ENCODE measurements around the gene UCN.
A peak's percentile ranks its signal among the peaks of the same experiment; 100 is the strongest.
"Not testable (repeated sequence)": the region's sequence is repeated elsewhere in the genome, so short reads cannot be mapped to it uniquely, and the experiment has no call there.

Gene UCN

DNA sequence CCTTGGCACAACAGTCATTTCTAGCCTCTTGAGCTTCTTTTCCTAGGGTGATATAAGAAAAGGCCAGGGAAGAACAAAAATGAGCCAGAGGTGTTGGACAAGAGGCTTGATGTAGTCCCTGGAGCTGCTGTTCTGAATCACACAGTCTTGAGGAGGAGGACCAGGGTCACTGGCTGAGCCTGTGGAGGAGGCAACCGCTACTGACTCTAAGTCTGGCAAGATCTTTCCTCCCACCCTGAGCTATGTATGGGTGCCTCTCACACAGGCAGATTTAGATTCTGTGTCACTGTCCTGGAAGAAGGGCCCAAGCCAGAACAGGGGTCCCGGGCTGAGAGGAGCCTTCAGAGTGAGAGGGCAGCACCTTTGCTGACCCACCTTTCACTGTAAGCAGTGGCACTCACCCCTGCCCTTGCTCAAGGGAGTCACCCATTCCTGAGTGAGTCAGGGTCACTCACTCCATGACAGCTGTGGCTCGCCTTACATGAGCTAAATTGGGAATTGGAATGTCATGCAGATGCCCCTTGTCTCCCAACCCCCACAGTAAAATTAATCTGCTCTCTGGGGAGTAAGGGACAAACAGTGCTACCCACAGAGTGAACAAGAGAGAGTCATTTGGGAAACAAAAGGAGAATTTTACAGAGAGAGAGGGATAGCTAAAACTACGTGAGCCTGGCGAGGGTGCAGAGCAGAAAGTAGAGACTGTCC, 26.2 kb downstream of the UCN start, which contains the start of gene TRIM54:
Gene TRIM54 (plus strand): TSS at position 575 of the 705 bp plus-strand sequence. CDS start 303 bp downstream, outside the sequence.
- DNase-seq: no peak

DNA sequence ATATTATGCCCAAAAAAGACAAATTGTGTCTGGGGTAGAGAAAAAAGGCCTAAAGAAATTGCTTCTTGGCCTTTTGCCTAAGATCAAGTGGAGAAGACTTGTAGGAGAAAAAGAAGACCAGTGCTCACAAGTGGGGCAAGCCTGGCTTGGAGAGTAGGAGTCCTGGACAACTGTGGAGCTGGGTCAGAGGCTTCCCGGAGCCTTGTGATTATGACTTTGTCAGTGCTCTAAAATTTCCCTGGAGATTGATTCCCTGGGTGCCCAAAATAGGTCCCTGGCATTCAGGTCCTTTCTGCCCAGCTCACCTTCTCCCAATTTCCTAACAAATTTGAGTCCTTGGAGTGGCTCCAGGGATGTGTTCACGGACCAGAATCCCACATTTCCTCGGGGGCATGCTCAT, 26.8 kb downstream of the UCN start:
- no peak for DNase-seq

DNA sequence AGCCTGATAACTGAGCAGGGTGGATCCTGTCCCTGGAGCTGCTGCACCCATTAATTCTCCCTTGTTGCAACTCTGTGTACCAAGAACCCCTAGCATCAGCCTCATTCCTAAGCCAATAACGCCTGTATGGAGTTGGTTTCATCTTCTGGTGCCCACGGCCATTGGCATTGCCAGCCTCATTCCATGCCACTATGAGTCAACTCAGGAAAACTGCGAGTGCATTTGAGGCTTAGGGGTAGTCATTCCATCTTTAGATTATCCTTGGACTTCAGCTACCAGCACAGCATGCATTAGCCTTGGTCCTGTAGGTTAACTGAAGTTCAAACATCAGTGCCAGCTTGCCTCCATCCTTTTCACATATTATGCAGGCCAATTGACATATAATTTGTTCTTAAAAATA, 27.4 kb downstream of the UCN start:
- no peak for DNase-seq

DNA sequence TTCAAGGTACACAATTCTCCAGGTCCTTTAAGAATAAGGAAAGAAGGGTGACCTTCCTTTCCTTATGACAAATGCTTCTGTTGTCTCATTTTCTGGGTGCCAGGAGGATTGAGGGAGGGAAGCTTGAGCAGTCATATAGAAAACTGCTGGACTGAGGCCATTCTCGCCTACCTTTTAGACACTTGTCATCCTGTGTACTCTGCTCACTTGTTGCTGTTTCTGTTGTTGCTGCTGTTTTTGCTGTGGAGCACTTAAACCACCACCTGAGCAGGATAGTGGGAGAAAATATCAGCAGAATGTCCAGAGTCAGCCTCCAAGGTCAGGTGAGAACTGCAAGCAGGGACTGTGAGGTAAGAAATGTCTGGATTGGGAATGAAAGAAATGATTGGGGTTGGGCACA, 30.2 kb downstream of the UCN start:
- no peak for DNase-seq

DNA sequence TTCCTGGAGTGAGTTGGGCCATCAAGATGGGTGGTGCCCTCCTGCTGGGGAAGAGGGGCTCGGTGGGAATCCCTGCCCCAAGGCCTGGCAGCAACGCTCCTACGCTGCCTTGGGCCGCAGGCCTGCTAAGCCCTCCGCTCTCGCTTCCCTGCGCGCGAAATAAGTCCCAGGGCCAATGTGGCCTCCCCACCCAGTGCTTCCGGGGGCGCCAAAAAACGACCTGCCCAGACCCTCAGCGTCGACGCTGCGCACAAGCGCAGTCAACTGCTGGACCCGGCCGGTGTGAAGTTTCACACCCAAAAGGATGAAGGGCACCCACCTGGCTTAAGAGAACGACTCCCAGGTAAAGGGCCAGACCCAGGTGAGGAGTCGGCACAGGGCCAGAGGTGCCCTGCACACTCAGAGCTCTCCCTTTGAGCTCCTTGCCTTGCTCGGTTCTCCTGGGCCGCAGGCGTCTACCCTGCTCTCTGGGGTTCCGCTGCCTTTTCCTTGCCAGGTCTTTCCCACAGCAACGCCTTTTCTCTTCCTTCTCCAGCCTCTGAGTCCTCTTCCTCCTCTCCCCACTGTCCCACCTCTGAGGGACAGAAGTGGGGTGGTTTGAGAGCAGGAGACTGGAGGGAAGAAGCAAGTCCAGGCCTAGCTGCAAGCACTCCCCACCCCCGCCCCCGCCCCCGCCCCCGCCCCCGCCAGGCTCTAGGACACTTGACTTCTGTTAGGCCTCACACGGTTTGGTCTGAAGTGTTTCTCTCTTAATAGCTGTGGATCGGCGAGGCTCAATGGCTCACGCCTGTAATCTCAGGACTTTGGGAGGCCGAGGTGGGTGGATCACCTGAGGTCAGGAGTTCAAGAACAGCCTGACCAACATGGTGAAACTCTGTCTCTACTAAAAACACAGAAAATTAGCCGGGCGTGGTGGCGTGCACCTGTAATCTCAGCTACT, 32.8 kb downstream of the UCN start, which contains the start of gene DNAJC5G:
Gene DNAJC5G (plus strand): TSS at position 223 of the 940 bp plus-strand sequence. CDS start 1,296 bp downstream, outside the sequence.
- no peak for DNase-seq

DNA sequence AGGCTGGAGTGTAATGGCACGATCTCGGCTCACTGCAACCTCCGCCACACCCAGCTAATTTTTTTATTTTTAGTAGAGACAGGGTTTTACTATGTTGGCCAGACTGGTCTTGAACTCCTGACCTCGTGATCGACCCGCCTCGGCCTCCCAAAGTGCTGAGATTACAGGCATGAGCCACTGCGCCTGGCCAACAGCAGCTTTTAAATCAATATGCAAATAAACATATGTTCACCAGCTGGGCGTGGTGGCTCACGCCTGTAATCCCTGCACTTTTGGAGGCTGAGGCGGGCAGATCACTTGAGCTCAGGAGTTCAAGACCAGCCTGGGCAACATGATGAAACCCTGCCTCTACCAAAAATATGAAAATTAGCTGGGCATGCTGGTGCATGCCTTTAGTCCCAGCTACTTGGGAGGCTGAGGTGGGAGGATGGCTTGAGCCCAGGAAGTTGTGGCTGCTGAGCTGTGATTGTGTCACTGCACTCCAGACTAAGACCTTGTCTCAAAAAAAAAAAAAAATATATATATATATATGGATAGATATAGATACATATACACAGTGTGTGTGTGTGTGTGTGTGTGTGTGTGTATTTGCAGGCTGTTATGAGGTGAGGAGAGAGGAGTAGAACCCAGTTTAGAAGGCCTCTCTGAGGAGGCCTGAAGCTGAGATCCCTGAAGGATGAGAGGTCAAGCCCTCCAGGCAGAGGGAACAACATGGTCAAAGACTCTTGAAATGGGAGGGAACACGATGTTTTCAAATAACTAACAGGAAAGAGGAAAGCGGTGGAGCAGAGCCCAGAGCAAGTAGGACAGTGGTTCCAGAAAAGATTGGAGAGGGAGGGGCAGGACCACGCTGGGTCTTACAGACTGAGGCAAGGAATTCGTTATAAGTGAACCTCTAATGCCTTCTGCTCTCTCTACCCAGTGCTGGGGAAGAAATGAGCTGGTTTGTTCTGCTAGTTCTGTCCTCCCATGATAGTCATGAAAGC, 35.4 kb downstream of the UCN start:
- not testable (repeated sequence) for DNase-seq

DNA sequence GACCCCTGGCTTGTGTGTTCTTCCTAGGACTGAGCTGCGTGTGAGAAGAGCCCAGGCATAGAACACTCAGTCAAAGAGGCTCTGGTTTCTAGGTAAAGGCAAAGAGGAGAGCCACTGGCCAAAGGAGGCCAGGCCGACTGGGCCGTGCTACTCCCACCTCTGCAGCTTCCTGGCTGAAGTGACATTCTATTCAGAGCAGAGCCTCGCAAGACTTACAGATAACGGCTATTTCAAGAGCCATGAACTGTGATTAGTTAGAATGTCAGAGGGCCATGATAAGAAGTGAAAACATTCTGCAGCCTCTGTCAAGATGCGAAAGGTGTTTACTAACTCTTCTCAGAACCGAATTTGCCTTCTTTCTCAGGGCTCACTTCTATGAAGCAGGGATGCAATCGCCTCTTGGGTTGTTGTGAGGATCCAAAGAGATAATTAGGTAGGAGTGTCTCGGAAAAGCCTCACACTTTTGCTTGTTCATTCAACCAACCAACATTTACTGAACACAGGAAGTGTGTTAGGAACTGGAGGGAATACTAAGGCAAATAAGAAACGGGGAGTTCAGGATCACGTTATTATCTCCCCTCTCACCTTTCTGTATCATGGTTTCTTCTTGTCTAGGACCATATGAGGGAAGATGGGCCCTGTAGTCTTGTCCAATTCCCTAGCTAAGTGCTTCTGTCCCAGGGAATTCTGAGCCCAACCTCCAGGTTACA, 36.5 kb downstream of the UCN start:
- DNase-seq: no peak

DNA sequence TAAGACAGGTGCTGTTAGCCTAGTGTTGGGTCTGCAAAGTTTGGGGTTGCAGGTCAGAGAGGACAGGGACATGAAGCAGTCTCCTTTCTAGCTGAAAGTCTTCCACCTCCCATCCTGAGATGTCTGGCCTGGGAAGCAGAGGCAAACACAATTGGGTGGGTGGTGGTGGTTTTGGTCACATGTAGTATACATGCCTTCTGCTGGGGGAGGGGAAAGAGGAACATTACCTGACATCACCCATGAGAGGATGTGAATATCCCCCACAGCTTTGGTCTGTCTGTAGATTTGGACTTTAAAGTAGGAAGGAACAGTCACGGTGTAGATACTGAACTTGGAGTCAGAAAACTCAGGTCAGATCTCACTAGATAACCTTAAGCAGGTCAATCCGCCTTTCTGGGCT, 37.6 kb downstream of the UCN start:
- no peak for DNase-seq

DNA sequence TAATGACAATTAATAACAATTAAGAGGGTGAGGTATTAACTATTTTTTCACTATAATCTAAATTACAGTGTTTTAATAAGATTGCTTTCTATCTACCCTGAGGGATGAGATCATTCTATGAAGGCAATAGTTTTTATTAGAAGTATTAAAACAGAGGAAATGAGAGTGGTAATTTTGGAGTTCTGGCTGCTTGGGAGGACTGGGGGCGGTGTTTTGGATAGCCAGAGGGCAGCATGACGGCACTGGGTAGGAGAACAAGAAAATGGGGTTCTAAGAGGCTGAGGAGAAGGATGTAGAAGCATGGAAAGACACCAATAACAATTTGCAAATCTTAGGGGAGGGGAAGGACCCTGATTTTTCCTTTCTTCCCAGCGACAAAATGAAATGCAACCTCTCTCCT, 38.1 kb downstream of the UCN start:
- no peak for DNase-seq

DNA sequence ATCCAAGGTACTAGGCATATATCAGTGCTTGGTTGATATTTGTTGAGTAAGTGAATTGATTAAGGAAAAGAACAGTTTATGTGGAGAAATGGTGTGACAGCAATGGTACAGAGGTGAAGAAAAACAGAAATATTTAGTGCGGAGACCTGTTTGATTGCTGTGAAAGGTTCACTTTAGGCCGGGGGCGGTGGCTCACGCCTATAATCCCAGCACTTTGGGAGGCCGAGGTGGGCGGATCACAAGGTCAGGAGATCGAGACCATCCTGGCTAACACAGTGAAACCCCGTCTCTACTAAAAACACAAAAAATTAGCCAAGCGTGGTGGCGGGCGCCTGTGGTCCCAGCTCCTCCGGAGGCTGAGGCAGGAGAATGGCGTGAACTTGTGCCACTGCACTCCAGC, 39.9 kb downstream of the UCN start:
- not testable (repeated sequence) for DNase-seq

DNA sequence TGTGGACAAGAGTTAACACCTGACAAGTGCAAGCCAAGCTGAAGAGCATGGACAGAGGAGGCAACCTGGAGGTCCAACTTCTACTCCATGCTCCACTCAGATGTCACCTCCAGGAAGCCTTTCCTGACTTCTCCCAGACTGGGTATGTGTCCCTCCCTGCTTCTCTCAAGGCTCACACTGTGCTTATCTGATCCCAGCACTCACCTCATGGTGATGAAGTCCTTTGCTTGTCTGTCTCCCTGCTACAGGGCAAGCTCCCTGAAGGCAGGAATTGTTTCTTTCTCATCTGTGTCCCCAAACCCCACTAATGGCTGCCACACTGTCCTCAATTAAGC, 42.7 kb downstream of the UCN start:
- DNase-seq: no peak

DNA sequence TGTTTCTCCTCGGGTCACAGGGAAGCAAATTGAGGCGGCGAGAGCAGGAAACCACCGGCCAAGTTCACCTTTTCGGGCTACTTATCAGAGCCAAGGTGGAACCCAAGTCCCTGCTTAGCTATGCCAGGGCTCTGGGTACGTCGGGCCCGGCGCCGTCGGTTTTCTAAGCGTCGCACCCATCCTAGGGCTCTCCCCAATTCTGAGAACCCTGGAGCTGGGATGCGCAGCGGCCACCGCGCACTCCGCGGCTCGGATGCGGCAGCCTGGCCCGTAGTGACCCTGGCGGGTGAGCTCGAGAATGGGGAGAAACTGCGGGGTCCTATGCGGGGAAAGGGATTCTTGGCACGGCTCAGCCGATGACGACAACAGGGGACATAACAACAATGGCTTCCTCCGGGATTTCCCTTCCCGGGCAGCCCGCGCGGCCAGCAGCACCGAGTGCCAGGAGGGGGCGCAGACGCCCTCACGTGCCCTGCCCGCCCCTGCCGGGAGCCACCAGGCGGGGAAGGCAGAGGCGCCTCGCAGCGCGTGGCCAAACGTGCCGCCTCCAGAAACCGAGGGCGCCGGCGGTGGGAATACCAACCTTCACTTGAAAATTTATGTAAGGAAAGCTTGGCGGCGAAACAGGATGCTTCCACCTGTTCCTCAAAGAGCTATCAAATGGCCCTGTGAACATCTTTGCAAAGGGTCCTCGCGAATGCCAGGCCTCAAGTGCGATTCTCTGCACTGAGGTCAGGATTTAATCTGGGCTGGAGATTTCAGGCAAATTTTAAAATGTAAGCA, 43.3 kb downstream of the UCN start:
- peak; percentile 18 for DNase-seq

DNA sequence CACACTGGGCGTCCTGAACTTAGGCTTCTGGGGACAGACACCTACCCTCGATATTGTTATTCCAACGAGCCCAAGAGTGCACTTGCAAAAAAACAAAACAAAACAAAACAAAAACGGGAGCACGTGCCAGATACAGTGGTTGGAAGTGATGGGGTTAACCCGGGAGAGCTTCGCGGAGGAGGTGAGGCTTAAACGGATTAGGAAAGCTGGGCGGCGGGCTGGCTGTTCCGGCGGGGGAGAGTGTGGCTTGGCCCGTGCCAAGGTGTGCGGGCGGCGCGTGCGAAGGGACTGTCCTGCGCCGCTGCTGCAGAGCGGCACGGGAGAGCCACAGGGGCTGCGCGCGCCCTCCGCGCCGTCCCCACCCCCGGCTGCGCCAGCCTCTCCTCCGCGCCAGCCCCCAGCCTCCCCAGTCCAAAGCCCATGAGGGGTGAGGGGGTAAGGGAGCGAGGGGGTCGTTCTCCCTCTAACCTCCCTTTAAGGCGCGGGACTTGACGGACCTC, 43.9 kb downstream of the UCN start:
- DNase-seq: no peak

DNA sequence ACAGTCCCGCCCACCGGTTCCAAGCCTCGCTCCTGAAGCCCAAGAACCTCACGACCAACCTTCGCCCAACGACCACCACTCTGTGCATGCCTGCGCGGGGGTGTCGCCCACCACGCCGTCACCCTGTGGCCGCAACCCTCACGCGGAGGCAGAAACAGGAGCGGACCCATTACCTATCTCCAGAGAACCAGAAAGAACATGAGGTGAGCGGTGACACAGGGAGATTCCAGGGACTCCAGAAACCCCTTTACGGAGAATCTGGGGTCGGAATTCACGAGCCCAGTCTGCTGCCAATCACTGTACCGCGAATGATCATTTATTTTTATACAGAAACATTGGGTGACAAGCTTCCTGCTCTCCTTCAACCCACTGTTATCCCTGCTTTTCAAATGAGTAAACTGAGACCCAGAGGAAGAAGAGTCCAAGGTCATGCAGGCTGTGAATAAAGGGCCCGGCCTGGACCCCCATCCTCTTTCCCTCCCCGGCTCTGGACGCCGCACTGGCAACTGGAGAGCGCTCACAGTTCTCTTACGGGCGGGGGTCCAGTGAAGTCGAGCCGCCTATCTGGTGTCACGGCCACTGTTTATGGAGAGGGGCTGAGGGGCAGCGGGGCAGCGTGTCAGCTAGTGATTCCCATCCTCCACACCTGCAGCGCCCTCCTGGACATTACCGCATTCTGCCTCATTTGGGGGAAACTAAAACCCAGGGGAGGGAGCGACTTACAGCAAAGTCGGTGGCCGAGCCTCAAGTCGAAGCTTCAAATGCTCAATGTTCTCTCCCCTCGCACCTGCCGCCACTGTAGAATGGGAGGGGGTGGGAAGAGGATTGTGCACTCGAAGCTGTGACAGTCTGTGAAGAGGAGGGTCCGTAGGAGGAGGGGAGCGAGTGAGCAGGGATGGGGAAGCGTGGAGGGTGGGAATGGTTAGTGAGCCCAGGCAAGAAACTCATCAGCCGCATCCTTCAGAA, 44.7 kb downstream of the UCN start:
- DNase-seq: no peak

DNA sequence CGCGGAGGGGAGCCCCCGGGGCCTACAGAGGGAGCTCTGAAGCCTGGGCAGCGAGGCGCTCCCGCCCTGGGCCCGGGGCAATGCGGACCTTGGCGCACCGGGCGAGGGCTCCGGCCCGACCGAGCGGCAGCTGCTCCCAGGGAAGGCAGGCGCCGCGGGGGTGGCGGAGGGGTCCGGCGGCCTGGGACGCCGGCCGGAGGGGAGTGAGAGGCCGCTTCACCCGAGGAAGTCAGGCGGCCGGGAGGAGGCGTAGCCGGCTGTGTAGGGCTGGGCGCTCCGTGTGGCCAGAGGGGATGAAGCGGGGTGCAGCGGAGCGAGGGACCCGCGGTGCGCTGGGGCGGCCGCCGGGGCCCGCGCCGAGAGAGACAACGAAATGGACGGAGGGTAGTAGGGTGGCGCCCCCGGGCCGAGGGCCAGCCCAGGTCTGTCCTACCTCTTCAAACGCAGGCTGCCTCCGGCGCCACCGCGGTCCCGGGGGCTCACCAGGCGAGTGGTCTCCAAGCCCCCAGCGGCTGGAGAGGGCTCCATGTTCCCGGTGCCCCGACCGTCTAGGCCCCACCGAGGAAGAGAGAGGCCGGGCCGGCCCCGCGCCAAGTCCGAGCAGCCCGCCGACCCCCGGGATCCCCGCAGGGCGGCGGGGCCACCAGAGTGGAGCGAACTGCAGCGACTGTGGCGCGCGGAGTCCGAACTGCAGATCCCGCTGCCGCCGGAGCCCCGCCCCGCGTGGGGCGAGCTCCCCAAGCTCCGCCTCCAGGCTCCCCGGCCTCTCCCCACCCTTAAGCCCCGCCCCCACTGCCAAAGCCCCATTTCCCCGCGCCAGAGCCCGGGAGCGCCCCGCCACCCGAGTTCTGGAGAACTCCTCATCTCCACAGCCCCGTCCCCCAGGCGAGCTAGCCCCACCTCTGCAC, 45.6 kb downstream of the UCN start, which contains the start of gene SLC30A3:
Gene SLC30A3 (minus strand): TSS at position 669 of the 908 bp plus-strand sequence. CDS start 141 bp downstream, at position 528.
- no peak for DNase-seq

DNA sequence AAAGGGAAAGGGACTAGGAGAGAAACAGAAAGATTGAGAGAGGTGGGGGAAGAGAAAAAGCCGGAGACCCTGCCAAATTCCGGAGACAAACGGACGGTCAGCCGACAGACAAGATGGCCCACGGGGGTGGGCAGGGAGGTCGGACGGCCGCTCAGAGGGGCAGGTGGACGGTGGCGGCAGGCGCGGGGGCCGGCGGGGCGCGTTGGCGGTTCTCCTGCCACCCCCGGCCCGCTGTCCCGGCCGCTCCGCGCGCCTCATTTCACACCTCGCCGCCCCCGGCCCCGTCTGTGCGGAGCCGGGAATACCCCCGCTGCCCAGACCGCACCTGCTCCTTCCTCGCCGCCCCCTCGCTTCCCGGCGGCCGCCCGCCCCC, 46.3 kb downstream of the UCN start:
- no peak for DNase-seq

DNA sequence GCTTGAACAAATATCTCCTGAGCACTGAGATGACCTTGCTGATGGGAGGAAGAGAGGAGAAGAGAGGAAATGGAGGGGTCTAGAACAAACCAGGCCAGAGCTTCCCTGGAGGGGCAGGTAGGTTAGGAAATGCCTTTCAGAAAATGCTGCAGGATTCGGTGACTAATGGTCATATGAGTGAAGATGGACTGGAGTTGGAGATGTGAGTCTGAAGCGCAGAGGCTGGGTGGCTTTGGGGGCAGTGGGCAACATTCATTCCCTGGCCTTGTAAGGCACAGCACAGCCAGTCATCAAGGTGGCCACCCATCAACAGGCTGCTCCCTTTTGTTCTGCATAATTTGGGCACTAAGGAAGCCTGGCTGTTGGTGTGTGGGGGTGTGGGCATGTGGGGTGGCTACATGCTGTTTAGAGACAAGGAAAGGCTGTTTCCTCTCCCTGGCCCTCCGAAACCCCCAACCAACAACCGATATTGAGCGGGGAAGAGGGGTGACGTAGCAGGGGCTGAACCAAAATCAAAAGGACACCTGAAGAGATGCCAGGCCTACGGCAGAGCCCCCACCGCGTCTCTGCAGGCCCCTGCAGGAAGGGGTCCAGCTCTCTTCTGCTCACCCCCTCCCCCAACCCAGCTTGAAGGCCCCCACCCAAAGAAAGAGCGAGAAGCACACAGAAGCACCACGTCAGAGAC, 46.9 kb downstream of the UCN start:
- DNase-seq: no peak

DNA sequence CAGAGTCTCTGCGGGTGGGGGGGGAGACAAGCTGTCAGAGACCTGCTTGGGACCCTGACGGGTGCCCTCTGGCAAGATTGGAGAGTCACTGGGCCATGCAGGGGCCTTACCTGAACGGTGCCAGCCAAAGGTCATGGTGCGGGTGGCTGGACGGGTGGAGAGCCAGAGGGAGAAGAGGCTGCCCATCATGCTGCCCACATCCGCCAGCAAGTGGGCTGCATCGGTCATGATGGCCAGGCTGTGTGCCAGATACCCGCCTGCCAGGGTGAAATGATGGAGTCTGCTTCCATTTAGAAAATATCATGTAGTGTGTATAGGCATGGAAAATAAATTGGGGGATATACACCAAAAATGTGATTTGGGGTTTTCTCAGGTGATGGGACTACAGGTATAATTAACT, 50.2 kb downstream of the UCN start:
- no peak for DNase-seq

Measured in NCI-H2081 treated with DMSO at 0.1 percent for 48 hours (cell line).